A549 (cell line): Measurements from ENCODE around the gene METTL2B.
"Not testable (repeated sequence)": the region's sequence is repeated elsewhere in the genome, so short reads cannot be mapped to it uniquely, and the experiment has no call there.

Experiments
- CTCF ChIP-seq: fragments of >200 bp; sonication (Bioruptor Twin); formaldehyde crosslinking; IDR thresholded peaks from 3 replicates; pipeline ENCODE4 v1.5.1; 2016
- MYC ChIP-seq: IDR thresholded peaks from 2 replicates; pipeline ENCODE4 v1.6.1; 2012; ENCODE audit warnings: mild to moderate bottlenecking, inconsistent platforms, low read length, improper control_type of control experiment, borderline replicate concordance
- POLR2A ChIP-seq: IDR thresholded peaks from 2 replicates; pipeline ENCODE4 v1.6.1; 2012; ENCODE audit warnings: mild to moderate bottlenecking, low read length

GRCh38 chr7:128507321-128507993 lies 30.9 kb downstream of the METTL2B start:
- not testable (repeated sequence) for TF ChIP-seq MYC, CTCF, POLR2A
